ENCODE data around the gene CUBN.

Gene CUBN

DNA sequence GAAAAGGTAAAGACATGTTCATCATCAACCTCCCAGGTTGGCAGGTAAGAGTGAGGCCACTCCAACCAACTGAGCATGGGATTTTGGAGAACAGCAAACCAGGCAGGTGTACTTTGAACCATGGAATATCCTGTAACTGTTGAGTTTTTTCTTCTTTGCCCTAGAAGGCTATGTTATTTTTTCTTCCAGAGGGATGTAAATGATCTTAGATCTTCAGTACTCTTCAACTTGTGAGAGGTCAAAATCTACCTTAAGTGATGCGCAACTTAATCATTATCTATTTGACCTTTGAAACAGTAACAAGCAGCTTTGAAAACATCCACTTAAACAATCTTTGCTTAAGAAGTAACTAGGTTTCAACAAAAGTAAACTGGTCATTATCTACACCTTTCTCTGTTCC, at the start of gene CUBN:
CUBN (minus strand) TSS at position 71 of the 400 bp plus-strand sequence; CDS start at position 25, 46 bp downstream.
- no peak for DNase-seq (ENCODE audit: low read depth)

DNA sequence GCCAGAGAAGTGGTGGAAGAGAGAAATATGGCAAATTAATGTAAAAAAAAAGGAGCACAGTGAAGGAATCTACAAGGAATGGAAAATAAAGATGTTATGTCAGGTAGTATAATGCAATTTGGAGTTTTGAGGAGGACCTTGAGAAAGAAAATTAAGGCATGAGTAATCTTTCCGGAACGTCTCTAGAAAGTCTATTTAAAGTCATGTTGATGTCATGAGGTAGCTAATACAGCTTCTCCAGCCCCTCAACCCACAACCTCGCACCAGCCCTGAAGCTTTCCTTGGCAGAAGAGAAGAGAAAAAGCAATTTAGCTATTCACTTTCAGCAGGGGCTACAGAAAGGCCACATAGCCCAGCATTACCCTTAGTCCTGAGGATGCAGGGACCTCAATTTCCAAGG, 49.4 kb upstream of the CUBN start:
- DNase-seq (ENCODE audit: low read depth), result no peak

DNA sequence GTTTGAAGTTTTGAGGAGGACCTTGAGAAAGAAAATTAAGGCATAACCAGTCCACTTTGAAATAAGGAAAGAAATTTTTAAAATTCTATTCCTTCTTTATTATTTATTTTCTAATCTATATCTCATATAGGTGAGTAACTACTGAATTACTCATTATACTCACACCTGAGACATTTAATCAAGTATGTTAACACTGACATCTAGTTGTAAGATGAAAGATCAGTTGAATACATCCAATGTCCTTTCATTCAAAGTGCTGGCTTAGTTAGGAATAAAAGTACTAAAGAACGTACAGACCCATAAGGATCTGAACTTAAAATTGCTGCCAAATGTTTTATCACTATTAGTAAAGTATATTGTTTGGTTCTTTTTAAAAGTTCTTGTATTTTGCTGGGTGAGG, 48.4 kb upstream of the CUBN start:
- no peak for DNase-seq (ENCODE audit: low read depth)

DNA sequence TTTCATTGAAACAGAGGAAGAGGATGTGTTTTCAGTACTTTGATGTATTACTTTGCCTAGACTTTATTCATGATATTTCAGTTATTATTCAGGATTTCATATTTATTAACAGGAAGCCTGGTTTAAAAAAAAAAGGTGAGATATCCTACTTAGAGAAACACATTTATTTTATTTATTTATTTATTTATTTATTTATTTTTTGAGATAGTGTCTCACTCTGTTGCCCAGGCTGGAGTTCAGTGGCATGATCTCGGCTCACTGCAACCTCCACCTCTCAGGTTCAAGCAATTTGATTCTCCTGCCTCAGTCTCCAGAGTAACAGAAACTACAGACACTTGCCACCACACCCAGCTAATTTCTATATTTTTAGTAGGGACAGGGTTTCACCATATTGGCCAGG, 47.4 kb upstream of the CUBN start:
- no peak for DNase-seq (ENCODE audit: low read depth)

DNA sequence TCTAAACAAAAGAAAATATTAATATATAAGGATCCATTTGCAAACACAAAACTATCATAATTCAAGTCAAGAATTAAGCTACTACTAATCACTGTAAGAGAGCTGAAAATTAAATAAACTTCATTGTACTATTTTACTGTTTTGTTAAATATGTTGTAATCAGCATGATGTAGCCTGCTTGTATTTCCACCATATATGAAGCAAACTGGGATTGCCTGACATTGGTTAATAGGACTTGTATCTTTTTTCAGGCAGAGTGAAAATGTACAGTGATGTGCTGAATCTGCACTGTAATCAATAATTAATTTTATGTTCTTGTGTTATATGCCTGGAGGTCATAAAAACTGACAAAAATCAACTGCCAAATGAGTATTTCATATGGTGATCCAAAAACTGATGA, 46.5 kb upstream of the CUBN start:
- no peak for DNase-seq (ENCODE audit: low read depth)

DNA sequence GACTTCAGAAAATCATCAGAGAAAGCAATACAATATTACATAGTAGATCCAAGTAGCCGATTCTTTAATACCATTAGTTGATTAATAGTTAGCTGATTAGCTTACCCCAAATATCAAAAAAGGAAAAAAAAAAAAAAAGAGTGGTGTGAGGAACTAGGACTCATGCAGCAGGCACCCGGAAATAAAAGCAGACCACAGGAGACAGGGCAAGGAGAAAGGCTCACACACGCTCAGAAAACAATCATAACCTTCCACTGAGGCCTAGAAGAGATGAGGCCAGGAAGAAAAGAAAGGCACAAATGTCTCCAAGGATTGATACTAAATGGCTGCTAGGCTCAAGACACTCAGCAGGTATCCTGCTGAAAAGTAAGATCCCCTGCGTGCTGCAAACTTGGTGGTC, 45.9 kb upstream of the CUBN start:
- no peak for DNase-seq (ENCODE audit: low read depth)

DNA sequence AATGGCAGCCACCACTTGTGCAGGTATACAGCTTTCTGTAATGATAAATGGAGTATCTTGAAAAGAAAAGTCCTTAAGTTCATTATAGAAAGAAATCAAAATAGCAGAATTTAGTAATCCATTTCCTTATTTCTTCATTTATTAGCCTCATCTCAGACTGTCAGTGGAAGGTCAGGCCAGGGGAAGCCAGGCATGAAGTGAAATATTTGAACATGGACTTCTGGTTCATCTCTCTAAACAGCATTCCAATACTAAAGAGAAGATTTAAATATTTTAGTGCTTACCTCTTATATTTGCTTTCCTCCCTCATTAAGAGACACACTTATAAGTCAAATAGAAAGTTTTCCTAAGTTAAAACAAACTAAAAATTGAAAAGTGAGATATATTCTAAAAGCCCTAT, 45.0 kb upstream of the CUBN start:
- DNase-seq (ENCODE audit: low read depth), result no peak

DNA sequence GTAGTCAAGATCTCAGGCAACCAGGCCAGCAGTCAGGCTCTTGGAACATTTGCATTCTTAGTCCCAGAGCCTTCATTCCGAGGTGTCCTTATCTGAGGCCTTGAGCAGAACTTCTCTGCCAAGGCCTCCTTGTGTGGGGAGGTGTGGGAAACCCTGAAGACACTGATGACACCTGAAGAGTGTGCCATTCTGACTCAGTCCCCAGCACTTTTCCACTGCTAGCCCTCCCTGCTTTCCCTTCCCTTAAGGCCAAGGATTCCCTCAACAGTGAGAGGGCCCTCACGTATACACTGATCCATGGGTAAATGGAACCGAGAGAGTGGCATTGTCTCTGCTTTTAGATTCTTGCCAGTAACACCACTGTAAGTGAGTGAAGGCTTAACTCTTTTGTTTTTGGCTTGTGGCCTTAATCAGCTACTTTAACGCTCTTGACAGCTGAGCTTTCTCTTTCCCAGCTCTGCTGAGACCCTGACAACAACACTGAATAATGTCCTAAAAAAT, 41.6 kb upstream of the CUBN start:
- DNase-seq (ENCODE audit: low read depth), result no peak

DNA sequence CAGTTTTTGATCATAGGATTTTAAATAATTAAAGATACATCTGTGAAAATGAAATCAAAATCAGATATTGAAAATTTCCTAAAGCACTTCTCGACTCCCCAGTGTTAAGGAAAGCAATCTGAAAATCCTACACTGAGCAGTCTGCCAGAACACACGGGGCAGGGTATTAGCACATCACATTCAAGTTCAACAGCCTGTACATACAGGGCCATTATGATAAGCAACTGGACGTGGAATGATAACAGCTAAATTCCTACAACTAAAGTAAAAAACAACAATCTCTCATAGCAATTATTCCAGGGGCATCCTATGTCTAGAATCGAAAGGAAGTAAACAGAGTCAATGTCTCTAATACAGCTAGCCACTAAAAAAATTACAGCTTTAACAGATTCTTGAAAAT, 40.2 kb upstream of the CUBN start:
- no peak for DNase-seq (ENCODE audit: low read depth)

DNA sequence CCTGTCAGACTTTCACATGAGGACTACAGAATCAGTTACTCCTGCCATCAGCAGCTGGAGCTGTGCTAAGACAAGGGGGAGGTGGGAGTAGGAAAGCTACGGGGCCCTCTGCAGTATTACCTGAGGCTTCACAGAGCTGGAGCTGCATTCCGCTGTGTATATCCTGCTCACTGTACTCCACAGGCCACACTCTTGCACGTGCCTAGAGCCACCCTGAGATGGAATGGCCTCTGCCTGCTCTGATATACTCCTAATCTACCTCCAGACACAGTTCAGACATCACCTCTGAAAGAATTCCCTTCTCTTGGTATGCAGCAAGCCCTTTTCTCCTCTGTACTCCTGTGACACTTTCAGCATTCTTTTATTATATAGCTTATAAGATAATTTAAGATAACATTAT, 37.1 kb upstream of the CUBN start:
- no peak for DNase-seq (ENCODE audit: low read depth)

DNA sequence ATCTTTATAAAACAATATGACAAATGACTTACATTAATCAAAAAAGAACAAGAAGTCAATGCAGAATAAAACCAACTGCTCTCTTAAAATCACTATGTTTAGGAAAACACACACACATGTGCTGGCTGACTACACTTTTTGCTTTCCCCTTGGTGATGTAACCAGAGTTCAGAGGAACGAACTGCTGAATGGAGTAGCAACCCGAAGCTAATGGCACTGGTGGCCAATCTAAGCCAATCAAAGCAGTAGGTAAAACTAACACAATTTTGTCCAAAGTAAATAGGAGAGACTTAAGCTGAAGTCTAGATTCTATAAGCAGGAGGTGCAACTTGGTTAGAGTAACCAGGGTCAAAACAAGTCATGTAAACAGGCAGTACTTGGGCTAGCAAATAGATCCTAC, 33.2 kb upstream of the CUBN start:
- DNase-seq (ENCODE audit: low read depth), result no peak

DNA sequence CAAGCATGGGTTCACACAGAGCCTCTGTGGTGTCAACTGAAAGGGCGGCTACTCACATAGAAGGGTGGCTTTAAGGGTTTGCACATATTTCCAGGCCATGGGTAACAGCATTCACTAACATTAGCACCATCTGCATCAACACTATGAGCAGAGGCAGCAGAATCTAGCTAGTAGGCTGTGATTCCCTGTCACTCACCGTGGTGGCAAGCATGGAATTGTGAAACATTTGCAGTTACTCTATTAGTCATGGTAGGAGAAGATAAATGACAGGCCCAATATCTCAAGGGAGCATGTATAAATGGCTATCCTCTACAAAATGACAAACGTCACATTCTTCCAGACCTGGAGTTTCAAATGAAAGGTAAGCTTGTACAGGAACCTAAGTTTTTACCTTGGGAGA, 32.2 kb upstream of the CUBN start:
- DNase-seq (ENCODE audit: low read depth), result no peak

DNA sequence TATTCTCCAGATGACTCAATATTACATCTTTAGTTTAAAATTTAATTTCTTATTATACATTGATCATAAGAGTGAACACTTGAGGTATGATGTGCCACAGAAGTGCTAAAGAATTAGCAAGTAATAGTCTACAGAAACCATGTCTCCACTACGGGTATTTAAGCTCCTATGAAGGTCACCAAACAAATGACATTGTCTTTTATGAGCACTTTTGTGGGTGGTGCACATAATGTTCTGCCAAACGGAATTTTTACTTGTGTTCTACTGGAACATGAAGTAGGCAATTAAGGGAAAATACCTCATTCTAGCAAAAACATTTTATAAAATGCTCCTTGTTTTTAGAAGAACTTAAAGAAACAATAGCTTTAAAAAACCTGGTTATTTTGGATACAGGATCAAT, 27.4 kb upstream of the CUBN start:
- DNase-seq (ENCODE audit: low read depth), result no peak

DNA sequence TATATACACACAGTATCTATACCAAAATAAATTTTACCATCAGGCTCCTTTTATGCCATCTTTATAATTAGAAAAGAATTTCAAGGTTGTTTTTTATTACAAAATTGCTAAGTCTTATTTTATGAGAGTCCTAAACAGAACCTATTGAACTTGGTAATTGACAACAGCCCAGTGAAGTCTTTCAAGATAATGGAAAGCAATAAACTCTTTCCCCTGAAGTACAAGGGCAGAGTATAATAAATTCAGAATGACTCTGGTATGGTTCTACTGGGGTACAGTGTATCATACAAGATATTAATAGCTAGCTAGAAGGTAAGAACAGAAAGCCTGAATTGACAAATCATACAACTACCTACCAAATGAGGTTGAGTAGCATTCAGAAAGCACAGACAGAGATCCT, 26.2 kb upstream of the CUBN start:
- DNase-seq (ENCODE audit: low read depth), result no peak

DNA sequence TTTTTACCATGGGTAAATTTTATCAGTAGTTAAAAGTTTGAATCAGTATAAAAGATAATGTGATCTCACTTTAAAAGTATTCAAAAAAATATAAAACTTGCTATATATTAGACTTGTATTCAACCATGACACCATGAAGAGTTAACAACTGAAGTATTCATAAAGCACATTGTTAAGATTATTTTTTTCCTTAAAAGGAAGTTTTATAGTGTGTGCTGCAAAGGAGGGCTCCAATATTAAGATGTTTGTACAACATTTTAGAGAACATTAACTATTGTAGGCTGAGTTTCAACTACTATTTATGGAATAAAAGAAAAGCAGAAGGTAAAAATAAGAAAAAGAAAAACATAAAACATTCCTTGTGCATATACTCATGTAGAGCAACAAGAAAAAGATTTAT, 24.5 kb upstream of the CUBN start:
- DNase-seq (ENCODE audit: low read depth), result no peak

DNA sequence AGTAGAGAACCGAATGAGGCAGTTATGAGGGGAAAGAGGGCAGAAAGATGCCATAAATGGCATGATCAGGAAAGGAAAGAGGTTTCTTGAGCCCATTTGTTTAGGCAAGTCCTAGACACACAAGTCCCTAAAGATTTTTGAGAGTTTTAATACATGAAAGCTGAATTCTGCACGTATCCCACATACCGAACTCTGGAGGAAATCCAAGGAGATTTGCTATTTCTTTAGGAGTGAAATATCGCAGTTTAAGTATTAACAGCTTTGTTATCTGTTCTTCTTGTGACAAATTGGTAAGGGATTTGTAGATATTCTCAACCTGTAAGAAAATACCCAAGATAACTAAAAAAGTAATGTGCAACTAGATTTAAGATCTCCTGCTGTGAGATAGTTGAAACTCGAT, 23.7 kb upstream of the CUBN start:
- DNase-seq (ENCODE audit: low read depth), result no peak

DNA sequence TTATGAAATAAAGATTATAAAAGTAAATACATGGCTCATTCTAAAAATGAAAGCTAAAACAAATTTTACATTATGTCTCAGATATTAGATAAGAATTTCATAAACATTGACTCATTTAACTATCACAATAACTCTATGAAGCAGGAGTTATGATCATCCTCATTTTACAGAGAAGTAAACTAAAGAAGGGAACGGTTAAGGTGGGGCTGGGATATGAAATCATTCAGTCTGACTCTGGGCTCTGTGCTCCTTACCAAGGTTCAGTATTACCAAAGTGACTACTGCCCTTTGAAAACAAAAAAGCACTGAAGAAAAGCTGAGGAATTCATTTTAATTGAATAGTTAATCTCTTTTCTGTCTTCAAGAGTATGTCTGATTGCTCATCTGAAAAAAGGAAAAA, 22.1 kb upstream of the CUBN start:
- DNase-seq (ENCODE audit: low read depth), result no peak

DNA sequence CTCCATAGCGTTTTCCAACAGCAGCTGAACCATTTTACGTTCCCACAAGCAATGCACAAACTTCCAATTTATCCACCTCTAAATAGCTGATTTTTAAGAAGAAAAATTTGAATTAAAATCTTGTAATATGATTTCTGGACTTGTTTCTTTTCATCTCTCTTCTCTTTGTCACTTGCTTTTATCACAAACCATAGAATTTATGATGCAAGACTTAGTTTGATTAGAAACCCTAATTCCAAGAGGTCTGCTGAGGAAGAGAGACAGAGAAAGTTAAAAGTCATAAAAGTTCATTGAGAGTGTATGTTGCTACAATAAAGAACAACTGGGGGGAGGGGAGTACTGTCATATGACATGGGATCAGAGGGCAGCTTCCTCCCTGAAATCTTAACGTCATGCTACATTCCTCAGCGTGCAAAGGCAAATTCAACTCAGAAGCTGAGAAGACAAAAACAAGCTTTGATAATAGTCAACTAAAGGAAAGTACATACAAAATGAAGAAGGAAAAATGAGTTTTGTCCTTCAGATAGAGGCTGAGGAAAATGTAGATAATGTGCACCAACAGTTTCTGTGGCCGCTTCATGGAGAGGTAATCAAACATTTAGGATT, 18.4 kb upstream of the CUBN start:
- no peak for DNase-seq (ENCODE audit: low read depth)

DNA sequence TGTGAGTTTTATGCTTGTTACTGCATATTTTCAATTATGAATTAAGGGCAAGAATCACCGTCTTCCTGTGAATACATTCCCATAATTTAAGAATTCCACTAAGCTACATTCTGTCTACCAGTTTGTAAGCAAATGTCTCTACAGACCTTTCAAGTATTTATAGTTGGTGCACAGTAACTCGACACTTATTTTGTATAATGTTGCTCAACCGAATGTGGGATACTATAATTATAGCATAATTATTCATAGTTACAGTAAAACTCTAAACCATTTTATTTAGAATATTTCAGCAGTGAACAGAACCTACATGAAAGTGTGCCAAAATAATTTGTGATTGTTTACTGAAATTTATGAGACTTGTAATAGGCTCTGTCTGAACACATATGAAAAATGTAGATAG, 17.3 kb upstream of the CUBN start:
- DNase-seq (ENCODE audit: low read depth), result no peak

DNA sequence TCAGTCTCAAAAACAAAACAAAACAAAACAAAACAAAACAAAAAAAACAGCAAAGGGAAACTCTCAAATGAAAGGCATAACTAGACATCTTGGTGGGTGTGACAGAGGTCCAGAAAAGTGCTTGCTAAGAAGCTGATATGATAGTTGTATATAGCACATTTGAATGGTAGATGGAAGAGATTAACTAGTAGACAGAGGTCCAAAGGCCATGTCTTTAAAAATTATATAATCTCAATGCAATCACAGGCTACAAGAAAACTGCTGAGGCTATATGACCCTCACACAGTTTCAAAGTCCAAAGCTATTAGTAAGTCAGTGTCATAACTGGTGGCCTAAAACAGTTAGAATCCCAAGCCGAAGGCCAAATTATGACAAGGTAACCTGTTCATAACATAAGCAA, 15.6 kb upstream of the CUBN start:
- no peak for DNase-seq (ENCODE audit: low read depth)

DNA sequence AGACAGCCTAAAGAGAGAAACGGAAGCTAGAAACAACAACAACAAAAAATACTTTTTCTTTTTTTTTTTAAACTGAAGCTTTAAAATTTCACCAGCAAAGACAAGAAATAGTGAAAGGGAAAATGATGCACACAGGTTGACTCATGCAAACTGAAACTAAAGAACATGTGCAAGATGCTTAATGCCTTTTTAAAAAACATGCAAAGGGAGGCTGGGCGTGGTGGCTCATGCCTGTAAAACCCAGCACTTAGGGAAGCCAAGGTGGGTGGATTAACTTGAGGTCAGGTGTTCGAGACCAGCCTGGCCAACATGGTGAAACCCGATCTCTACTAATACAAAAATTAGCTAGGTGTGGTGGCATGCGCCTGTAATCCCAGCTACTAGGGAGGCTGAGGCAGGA, 15.1 kb upstream of the CUBN start:
- no peak for DNase-seq (ENCODE audit: low read depth)

DNA sequence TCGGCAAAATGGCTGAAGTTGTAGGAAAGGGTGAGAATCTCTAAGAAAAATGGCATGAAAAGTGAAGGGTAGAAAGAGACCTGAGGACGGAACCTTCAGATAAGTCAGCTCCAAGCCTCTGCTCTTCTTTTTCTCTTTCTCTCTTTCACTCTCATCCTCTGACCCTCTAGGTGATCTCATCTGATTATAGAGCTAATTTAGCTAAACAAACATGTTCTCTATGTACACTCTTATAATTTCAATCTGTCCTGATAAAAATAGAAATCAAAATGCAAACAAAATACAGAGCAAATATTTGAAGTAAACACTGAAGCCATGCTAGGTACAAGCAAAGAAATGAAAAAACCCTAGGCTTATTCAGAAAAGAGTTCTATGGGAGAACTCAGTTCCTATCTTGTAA, 14.4 kb upstream of the CUBN start:
- no peak for DNase-seq (ENCODE audit: low read depth)

DNA sequence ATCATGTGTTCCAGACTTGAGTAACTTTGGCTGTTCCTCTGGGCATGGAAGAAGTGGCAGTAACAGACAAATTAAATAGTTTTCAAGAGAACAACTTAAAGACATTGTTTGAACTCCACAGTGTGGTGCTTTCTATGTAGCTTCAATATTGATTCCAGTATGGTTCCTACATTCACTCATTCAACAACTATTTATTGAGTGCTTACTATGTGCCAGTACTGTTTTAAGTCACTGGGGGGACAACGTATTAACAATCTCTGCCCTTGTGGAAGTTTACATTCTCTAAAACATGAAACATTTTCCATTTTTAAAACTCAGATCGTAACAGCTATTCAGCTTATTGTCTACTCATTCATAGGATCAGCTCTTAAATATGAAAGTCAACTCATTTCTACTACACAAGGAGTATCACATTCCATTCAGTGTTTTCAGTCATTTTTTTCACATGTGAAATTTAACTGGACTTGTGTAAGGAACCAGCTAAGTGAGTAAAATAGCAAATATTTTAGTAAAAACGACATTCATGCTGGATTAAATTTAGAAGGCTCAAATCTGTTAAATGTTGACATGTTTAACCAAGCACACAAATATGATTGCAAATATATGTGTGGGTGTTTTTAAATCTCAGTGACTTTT, 13.6 kb upstream of the CUBN start:
- DNase-seq (ENCODE audit: low read depth), result no peak

DNA sequence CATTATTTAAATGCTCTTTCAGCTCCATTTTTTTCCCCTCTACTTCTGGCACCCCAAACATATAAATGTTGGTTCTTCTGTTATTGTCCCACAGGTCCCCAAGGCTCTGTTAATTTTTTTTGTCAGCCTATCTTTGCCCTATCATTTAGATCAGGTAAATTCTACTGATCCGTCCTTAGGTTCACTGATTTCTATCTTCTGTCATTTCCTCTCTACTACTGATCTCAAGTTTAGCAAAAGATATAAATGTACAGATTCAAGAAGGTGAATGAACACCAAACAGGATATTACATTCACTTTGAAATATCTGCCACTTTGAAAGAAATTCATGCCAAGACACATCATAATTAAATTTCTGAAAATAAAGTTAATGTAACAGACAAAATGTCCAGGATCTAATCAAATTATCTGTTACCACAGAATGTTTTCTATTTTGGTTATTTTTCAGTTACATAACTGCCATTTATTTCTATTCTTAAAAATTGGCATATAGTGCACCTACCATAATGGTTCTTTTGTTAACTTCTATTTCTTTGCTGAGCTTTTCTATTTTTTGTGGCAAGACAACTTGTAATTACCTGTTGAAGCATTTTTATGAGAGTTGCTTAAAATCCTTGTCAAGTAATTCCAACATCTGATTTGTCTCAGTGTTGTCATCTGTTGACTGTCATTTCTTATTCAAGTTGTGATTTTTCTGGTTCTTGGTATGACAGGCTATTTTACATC, 12.1 kb upstream of the CUBN start:
- DNase-seq (ENCODE audit: low read depth), result no peak

Measured in T-helper 22 cell (primary cell).